Neuronal stem cell (in vitro differentiated cells): ENCODE measurements around the gene COX10.

Source experiments
- DNase-seq: peaks from one replicate; pipeline ENCODE4 v3.0.0-alpha.2; 2013; ENCODE audit warnings: low spot score
- H2AFZ ChIP-seq: one replicate; pipeline ENCODE4 v1.6.1; 2013; ENCODE audit warnings: mild to moderate bottlenecking, low read length, inconsistent platforms
- H2AK5ac ChIP-seq: 2 replicates; pipeline ENCODE4 v1.6.1; 2013; ENCODE audit warnings: low read depth, mild to moderate bottlenecking, inconsistent platforms, low read length, moderate library complexity, mixed read lengths
- H2BK120ac ChIP-seq: 2 replicates; pipeline ENCODE4 v1.6.1; 2013; ENCODE audit warnings: low read depth, mild to moderate bottlenecking, inconsistent platforms, low read length, moderate library complexity, mixed read lengths
- H2BK12ac ChIP-seq: one replicate; pipeline ENCODE4 v1.6.1; 2013; ENCODE audit warnings: low read length, inconsistent platforms
- H2BK15ac ChIP-seq: 2 replicates; pipeline ENCODE4 v1.6.1; 2013; ENCODE audit warnings: mild to moderate bottlenecking, low read length, inconsistent platforms, mixed read lengths
- H2BK5ac ChIP-seq: one replicate; pipeline ENCODE4 v1.6.1; 2013; ENCODE audit warnings: inconsistent platforms, mild to moderate bottlenecking, low read length, moderate library complexity
- H3K14ac ChIP-seq: one replicate; pipeline ENCODE4 v1.6.1; 2013; ENCODE audit warnings: low read length, inconsistent platforms
- H3K18ac ChIP-seq: 2 replicates; pipeline ENCODE4 v1.6.1; 2013; ENCODE audit warnings: low read length, inconsistent platforms
- H3K23ac ChIP-seq: 2 replicates; pipeline ENCODE4 v1.6.1; 2013; ENCODE audit warnings: low read depth, mild to moderate bottlenecking, mixed read lengths, low read length, inconsistent platforms; ENCODE audit not compliant: poor library complexity
- H3K27ac ChIP-seq: replicated peaks from 3 replicates; pipeline ENCODE4 v1.5.1; 2013; ENCODE audit warnings: low read length, inconsistent platforms
- H3K27me3 ChIP-seq, 3 experiments: 2 replicates each; pipeline ENCODE4 v1.6.1; 2013; ENCODE audit warnings: low read length in 3 of 3, mild to moderate bottlenecking in 2 of 3, inconsistent platforms in 1 of 3, low read depth in 1 of 3, mixed read lengths in 1 of 3, moderate library complexity in 1 of 3; ENCODE audit not compliant: control insufficient read depth in 3 of 3, insufficient read depth in 3 of 3
- H3K36me3 ChIP-seq, 2 donors: replicated peaks in 1 of 2; 2 replicates each; pipeline ENCODE4 v1.6.1; 2013; ENCODE audit warnings: low read length in 2 of 2; ENCODE audit not compliant: control insufficient read depth in 2 of 2, insufficient read depth in 2 of 2
- H3K4ac ChIP-seq: 2 replicates; pipeline ENCODE4 v1.6.1; 2013; ENCODE audit warnings: inconsistent platforms, mild to moderate bottlenecking, low read length, moderate library complexity
- H3K4me1 ChIP-seq, 2 donors: 1 replicate in 1 of 2; 2 replicates in 1 of 2; pipeline ENCODE4 v1.6.1; 2013; ENCODE audit warnings: low read length in 2 of 2, low read depth in 1 of 2; ENCODE audit not compliant: control insufficient read depth in 2 of 2, insufficient read depth in 1 of 2
- H3K4me2 ChIP-seq: one replicate; pipeline ENCODE4 v1.6.1; 2013; ENCODE audit warnings: mild to moderate bottlenecking, low read length, inconsistent platforms; ENCODE audit not compliant: insufficient read depth, poor library complexity, severe bottlenecking
- H3K4me3 ChIP-seq, 2 donors: 2 replicates each; pipeline ENCODE4 v1.5.1; 2013; ENCODE audit warnings: low read length in 2 of 2, mild to moderate bottlenecking in 2 of 2, inconsistent platforms in 1 of 2, moderate library complexity in 1 of 2
- H3K79me1 ChIP-seq: one replicate; pipeline ENCODE4 v1.6.1; 2013; ENCODE audit warnings: low read depth, mild to moderate bottlenecking, inconsistent platforms, low read length, moderate library complexity
- H3K9ac ChIP-seq: one replicate; pipeline ENCODE4 v1.6.1; 2013; ENCODE audit warnings: mild to moderate bottlenecking, low read depth, low read length, inconsistent platforms; ENCODE audit not compliant: poor library complexity
- H3K9me3 ChIP-seq, 2 donors: replicated peaks in 1 of 2; 2 replicates each; pipeline versions ENCODE3 to v1.6.1; 2013; ENCODE audit warnings: low read length in 2 of 2, mild to moderate bottlenecking in 2 of 2, inconsistent platforms in 1 of 2, low read depth in 1 of 2, mixed read lengths in 1 of 2, moderate library complexity in 1 of 2; ENCODE audit not compliant: control insufficient read depth in 2 of 2, insufficient read depth in 1 of 2
- H4K8ac ChIP-seq: one replicate; pipeline ENCODE4 v1.6.1; 2013; ENCODE audit warnings: low read depth, mild to moderate bottlenecking, inconsistent platforms, low read length, moderate library complexity
- H4K91ac ChIP-seq: one replicate; pipeline ENCODE4 v1.6.1; 2013; ENCODE audit warnings: low read length, low read depth, mild to moderate bottlenecking, inconsistent platforms; ENCODE audit not compliant: poor library complexity
- WGBS, 2 donors: extraction: QIAGEN DNeasy Blood & Tissue Kit; methylation state at CpG; one replicate each; pipeline ENCODE4 v1.1.7; 2013; ENCODE audit warnings: missing lambda C conversion rate in 2 of 2, mixed read lengths in 1 of 2; ENCODE audit not compliant: insufficient read length in 2 of 2, insufficient replicate concordance in 1 of 2; ENCODE audit errors: extremely low coverage in 2 of 2; 5-methylcytosine and 5-hydroxymethylcytosine counted together

Gene COX10

GRCh38 chr17:14144508-14144907 lies 75.2 kb downstream of the COX10 start:
- Histone ChIP-seq H2AK5ac (no peak overlapping the region), H2BK120ac (no peak overlapping the region), H3K4me2 (no peak overlapping the region), H3K4me3 (no peak overlapping the region), H4K91ac (no peak overlapping the region), H2BK15ac (no peak overlapping the region), H3K79me1 (no peaks in the 10 kb centered on the region), H3K9me3 (peaks cover 0 to 7% of the 10 kb centered on the region in 2 donors), H3K27me3 (no peaks in the 10 kb centered on the region), H3K4me1 (no peaks in the 10 kb centered on the region), H3K27ac (no peak overlapping the region), H3K18ac (no peak overlapping the region), H3K4ac (no peak overlapping the region), H3K9ac (no peak overlapping the region), H3K36me3 (no peaks in the 10 kb centered on the region), H4K8ac (no peak overlapping the region), H3K14ac (no peak overlapping the region), H2AFZ (no peak overlapping the region), H2BK12ac (no peak overlapping the region), H3K23ac (no peak overlapping the region), H2BK5ac (no peak overlapping the region)
- WGBS, 2 donors, result no CpG with 5 or more reads among the region's 4 CpGs
- no peak for DNase-seq

GRCh38 chr17:14149751-14150150 lies 80.4 kb downstream of the COX10 start:
- DNase-seq, result no peak
- no peak overlapping the region for H2AFZ ChIP-seq
- H4K8ac ChIP-seq, result no peak overlapping the region
- H3K23ac ChIP-seq, result no peak overlapping the region
- H3K18ac ChIP-seq, result no peak overlapping the region
- H3K4me2 ChIP-seq, result no peak overlapping the region
- H3K79me1 ChIP-seq, result no peaks in the 10 kb centered on the region
- no peak overlapping the region for H4K91ac ChIP-seq
- peaks cover 0 to 7% of the 10 kb centered on the region in 2 donors for H3K9me3 ChIP-seq
- no peak overlapping the region for H3K27ac ChIP-seq
- H3K9ac ChIP-seq, result no peak overlapping the region
- H2BK5ac ChIP-seq, result no peak overlapping the region
- H3K4ac ChIP-seq, result no peak overlapping the region
- H3K4me1 ChIP-seq, result no peaks in the 10 kb centered on the region
- no peak overlapping the region for H2BK120ac ChIP-seq
- no peak overlapping the region for H3K4me3 ChIP-seq
- no peak overlapping the region for H2AK5ac ChIP-seq
- no peak overlapping the region for H2BK12ac ChIP-seq
- no peaks in the 10 kb centered on the region for H3K36me3 ChIP-seq
- no CpG with 5 or more reads among the region's 5 CpGs for WGBS, 2 donors
- H3K27me3 ChIP-seq, result no peaks in the 10 kb centered on the region
- no peak overlapping the region for H3K14ac ChIP-seq
- H2BK15ac ChIP-seq, result no peak overlapping the region

GRCh38 chr17:14150619-14151018 lies 81.3 kb downstream of the COX10 start:
- H3K27ac ChIP-seq, result no peak overlapping the region
- H3K9me3 ChIP-seq, result peaks cover 0 to 7% of the 10 kb centered on the region in 2 donors
- DNase-seq, result no peak
- no peak overlapping the region for H2BK12ac ChIP-seq
- no peaks in the 10 kb centered on the region for H3K36me3 ChIP-seq
- H3K4me1 ChIP-seq, result no peaks in the 10 kb centered on the region
- H3K14ac ChIP-seq, result no peak overlapping the region
- H2AK5ac ChIP-seq, result no peak overlapping the region
- H3K9ac ChIP-seq, result no peak overlapping the region
- H3K27me3 ChIP-seq, result no peaks in the 10 kb centered on the region
- H3K79me1 ChIP-seq, result no peaks in the 10 kb centered on the region
- no peak overlapping the region for H3K18ac ChIP-seq
- no peak overlapping the region for H2BK120ac ChIP-seq
- no peak overlapping the region for H3K23ac ChIP-seq
- no peak overlapping the region for H4K8ac ChIP-seq
- no peak overlapping the region for H4K91ac ChIP-seq
- H3K4me2 ChIP-seq, result no peak overlapping the region
- H2AFZ ChIP-seq, result no peak overlapping the region
- no peak overlapping the region for H3K4me3 ChIP-seq
- no peak overlapping the region for H2BK15ac ChIP-seq
- H2BK5ac ChIP-seq, result no peak overlapping the region
- H3K4ac ChIP-seq, result no peak overlapping the region
- WGBS, 2 donors, result no CpG with 5 or more reads among the region's 2 CpGs

- Histone ChIP-seq H2BK12ac (no peak overlapping the region), H4K8ac (no peak overlapping the region), H3K23ac (no peak overlapping the region), H3K36me3 (no peaks in the 10 kb centered on the region), H3K4me2 (no peak overlapping the region), H3K27me3 (no peaks in the 10 kb centered on the region), H3K18ac (no peak overlapping the region), H2AFZ (no peak overlapping the region), H3K14ac (no peak overlapping the region), H3K4ac (no peak overlapping the region), H2BK120ac (no peak overlapping the region), H3K4me1 (no peaks in the 10 kb centered on the region), H3K4me3 (no peak overlapping the region), H2BK5ac (no peak overlapping the region), H3K9ac (no peak overlapping the region), H2AK5ac (no peak overlapping the region), H3K9me3 (no peaks in the 10 kb centered on the region), H4K91ac (no peak overlapping the region), H2BK15ac (no peak overlapping the region), H3K79me1 (peaks cover 2% of the 10 kb centered on the region), H3K27ac (no peak overlapping the region)
- no CpG with 5 or more reads among the region's 4 CpGs for WGBS, 2 donors
- DNase-seq, result no peak
These were observed 83.4 kb downstream of the COX10 start for GRCh38 chr17:14152721-14153120.
